Measurements from ENCODE around the gene LEF1.

Gene LEF1

DNA sequence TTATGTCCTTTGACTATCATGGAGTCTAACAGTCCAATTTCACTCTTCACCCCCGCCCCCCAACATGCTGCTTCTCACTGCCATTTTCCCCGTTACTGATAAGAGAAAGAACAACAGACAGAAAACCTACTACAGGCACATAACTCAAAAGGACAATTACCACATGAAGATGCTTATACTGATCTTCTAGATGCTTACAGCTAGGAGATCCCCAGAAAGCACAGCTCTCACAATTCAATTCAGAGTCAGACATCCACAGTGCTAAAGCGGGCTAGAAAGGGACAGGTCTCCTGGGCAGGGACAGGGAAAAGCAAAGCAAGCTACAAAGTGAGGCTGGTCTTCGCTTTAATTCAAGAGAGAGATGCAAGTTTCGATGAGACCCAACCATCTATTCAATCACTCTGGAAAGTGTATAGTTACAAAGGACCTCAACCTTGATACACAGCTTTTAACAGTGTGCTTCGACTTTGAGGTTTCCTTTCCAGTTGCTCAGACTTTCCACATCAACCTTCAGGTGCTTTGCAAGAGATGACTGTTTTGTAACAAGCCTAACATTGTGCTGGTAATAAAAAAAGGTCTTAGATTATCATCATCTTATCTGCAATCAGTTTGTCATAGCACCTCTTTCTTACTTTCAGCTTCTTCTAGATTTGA, 60.9 kb downstream of the LEF1 start:
- no peak for DNase-seq

DNA sequence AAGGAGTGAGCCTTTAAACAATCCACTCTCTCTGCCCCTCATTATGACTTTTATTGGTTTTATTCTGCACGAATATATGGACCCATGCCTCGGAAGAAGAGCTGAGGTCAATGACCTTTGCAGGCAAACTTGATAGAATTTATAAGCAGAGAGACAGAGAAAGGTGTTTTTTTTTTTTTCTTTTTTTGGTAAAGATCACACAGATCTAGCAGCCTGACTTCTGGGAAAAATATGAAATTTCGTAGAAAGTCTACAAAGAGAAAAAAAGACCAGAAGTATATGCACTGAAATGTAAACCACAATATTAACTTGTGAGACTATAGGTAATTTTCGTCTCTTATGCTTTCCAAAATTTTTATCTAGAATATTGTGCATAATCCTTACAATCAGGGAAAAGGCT, 61.6 kb downstream of the LEF1 start:
- DNase-seq = no peak

DNA sequence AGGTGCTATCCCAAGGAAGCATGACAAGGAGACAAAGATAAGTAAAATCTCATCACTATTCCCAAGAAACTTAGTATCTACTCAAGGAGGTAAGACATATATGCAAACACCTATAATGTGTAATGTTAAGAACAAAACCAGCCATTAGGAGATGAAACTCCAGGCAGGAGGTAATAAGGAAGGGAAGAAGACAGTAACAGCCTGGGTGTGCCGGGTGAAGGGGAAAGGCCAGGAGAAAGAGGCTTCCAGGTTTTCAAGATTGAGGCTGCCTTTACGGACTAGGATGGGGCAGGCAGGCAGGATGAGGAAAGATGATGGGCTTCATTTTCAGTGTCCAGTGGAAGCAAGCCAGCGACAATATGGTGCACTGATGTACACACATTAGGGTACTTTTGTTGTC, 62.5 kb downstream of the LEF1 start:
- no peak for DNase-seq

DNA sequence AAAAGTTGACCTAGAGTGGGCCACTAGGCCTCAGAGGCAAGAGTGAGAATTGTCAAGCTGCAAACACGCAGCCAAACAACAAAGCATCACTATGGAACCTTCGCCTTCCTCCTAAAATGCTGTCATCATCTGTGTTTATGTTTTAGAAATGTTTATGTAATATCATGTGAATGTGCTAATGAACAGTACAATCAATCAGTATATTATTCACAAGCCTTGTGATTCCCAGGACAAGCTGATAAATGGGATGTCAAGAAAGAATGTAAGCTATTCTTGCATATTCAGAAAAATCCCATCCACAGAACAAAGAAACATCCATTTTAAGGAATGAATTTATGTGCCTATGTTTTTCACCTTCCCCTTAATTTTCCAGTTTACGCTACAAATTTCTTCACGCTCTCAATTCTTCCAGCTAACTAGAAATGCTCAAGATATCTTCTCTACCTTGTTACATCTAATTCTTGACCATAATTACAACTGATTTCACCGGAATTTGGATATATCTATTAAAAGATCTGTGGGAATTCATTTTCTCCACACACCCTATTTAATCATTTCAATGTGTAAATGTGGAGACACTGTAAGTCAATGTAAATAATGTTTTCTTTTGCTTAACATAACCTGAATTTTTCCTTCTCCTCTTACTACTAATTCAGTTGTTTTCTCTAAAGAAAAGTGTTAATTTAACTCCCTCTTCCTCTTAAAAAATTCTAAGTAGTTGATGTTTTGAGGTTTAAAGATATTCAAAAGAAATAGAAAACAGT, 65.5 kb downstream of the LEF1 start:
- DNase-seq = no peak

DNA sequence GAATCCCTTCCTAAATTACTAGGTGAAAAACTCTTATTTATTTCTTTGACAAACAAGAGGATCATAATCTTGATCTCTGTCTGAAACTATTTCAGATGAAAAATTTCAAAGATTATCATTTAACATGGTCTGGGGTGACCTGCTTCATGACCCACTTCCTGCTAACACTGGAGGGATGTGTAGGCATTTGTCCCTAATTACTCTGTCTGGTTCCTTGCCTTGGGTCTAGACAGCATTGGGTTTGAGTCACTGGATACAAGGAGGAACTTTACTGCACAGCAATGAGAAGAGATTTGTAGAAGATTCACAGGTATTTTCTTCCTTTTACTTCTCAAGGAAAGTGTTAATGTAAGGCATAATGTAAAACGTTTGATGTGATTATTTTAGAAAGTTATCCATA, 67.9 kb downstream of the LEF1 start:
- no peak for DNase-seq

DNA sequence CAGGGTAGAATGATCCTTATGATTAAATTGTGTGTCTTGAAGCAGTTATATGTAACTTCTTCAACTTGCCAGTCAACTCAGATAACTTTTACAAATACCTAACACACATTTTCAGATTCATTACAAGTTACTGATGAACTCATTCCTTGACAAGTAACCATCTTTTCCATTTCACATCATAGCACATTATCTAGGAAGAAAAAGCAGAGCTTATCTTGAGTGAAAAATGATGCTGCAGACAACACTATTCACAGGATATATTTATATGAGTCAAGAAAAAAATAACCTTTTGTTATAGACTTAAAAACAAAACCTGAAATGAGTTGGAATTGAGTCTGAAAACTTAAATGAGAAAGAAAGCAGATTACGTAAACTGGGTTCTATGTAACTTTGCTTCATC, 68.9 kb downstream of the LEF1 start:
- DNase-seq = no peak

DNA sequence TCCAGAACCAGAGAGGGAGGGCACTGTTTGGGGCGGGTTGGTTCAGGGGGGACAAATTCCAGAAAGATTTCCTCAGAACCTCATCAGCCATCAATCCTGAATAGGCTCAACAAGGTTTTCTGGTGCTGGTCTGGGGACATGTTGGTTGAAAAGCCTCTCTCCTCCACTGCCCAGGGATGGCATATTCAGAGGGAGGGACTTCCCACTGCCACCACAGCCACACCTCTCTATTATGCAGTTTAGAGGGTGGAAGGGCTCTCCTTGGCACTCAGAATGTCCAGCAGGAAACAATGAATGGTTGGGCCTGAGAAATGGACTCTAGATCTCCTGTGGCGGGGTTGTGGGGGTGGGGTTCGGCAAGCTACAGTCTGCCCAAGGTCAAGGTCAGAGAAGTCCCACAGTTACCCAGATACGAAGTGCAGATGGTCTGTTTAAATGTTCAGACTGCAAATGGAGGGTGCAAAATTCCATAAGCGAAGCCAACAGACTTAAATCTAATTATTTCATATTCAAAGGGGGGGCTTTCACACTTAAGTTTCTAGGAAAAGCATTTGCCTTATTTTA, 70.7 kb downstream of the LEF1 start:
- no peak for DNase-seq

DNA sequence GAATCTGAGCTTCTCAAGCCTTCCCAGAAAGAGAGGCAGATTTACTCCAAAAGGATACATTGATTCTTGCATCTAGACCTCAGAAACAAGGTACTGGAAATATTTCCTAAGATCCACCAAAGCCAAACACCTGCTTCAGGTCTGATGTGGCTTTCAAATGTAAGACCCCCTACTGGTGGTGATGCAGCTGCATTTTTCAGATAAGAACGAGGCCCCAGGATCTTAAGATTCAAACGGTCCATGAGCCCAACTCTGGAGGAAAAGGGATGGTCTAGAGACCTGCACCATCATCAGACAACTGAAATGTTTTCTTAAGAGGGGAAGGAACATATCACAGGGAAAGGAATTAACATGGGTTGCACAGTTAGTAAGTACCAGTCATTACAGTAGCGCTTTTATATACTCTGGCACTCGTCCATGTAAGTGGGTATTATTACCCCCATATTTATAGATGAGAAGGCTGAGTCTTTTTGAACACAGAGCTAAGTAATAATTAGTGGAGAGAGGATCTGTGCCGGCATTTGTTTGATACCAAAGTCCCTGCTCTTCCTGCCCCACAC, 73.7 kb downstream of the LEF1 start:
- DNase-seq = no peak

DNA sequence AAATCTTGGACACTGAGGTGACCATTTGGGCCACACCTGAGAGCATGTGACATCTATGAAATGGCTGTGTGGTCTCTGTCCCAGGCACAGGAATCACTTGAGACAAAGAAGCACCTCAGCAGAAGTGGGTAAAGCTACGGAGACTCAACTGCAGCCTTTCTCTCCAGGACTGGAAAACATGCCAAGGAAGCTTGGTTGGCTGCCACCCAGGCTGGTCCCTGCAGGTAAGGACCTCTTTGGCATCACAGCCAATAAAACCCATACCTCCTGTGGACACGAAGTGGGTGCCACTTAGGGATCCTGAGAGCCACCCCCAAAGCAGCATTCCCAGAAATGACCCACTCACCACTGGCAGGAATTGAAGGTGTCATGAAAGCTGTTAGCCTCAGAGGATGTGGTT, 74.6 kb downstream of the LEF1 start:
- no peak for DNase-seq

DNA sequence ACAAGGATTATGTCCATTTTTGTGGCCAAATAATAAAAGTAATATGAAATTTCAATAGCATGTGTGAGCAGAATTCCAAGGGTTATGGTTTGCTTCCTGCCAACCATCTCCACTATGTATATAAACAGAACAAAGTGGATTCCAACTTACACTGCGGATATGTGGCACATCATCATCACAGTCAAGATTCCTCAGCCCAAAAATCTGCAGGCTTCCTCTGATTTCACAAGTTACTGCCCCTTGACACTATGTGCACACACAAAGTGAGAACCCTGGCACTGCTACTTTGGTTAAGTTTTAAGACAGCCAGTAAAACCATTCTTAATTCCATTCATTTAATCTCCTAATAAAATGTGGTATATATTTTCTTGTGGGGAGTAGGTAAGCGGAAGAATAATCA, 76.4 kb downstream of the LEF1 start:
- DNase-seq = no peak

DNA sequence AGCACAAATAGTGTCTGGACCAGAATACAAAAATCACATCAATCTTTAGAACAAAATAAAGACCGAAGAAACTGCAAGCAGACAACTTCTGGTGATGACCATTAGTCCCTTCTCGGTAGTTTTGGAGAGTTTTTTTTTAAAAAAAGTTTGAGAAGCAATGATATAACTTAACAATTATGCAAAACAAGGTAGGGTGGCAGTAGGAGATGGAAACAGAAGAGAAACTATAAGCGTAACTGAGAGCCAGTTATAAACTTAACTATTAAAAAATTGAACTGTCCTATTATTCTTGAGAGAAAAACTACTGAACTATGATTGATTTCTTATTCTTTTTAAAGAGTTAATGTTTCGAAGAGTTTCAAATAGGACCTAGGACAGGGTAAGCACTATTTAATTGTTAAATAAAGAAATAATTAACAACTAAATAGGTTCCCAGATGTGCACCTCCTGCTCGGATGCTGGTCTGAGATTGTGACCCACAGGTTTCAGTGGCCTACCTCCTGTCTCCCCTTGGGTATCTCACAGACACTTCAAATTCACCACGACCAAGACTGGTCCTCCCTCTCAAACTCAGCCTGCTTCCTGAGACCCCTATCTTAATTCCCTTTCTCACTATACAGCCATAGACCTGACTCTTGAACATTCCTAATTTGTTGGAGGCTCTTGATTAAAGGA, 81.3 kb downstream of the LEF1 start:
- DNase-seq = no peak

DNA sequence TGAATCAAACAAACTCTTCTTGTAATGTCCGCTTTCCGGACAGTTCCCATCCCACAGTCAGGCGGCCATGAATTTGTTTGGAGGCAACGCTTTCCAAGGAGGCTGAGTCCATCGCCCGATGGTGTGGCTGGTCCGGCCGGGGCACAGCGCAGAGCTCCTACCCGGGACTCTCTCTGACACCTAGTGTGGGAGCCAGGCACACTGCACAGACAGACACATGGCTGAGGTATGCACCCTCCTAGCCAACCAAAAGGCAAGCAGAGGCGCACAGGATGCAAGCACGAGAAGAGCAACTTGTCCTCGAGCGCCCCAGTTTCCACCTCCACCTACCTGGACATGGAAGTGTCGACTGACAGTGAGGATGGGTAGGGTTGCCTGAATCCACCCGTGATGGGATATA, 87.5 kb downstream of the LEF1 start:
- no peak for DNase-seq

DNA sequence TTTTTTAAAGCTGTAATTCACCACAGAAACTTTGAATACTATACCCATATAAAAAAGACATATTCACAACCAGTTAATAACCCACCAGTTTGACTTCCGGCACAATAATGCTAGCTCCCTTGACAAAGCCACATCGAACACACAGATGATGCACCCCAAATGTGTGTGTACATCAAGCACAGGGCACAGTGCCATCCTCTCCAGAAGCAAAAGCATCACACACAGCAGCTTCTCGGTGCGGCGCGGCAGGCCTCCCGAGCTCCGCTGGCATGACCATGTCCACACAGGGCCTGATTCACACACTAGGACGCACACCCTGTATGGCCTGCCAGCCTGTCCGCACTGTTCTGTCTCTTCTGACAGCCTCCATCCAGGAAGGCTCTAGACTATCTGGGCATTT, 88.0 kb downstream of the LEF1 start:
- no peak for DNase-seq

DNA sequence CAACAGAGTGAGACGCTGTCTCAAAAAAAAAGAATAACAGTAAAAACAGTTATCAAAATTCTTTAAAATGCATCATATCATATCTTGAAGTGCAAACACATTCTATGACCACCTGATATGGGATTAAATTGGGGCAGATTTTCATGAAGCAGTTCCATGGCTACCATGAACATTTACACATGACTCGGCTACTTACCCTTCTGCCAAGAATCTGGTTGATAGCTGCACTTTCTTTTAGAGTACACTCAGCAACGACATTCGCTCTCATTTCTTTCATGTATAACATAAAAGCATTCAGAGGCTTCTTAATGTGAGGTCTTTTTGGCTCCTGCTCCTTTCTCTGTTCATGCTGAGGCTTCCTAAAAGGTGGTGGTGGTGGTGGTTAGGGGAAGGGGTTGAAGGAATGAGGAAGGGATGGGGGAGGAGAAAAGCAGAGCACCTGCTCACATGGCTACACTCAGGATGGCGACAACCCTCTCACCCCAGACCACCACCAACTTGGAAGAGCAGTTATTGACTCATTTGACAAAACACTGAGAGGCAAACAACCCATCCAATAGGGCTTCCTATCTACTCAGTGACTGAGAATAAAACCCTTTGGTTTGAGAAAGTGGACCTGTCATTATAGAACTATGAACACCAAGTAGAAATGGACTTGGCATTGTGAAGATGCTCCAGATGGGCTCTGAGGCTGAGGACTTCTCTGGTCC, 90.6 kb downstream of the LEF1 start:
- no peak for DNase-seq

DNA sequence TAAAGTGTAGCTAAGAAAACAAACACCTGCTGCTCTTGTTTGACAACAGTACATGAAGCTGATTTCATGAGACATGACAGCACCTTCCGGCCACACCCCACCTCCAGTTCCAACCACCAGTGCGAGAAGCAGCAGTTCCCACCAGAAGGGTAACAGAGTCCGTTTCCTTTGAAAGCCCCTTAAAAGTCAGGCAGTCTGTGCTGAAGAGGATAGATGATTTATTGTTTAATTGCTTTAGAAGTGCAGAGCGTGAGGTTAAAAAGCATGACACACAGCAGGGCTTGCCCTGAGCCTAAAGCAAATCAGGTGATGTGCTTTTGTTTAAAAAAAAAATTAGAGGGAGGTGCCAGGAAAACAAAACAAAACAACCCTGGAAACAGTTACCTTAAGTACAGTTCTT, 96.4 kb downstream of the LEF1 start:
- DNase-seq = no peak

DNA sequence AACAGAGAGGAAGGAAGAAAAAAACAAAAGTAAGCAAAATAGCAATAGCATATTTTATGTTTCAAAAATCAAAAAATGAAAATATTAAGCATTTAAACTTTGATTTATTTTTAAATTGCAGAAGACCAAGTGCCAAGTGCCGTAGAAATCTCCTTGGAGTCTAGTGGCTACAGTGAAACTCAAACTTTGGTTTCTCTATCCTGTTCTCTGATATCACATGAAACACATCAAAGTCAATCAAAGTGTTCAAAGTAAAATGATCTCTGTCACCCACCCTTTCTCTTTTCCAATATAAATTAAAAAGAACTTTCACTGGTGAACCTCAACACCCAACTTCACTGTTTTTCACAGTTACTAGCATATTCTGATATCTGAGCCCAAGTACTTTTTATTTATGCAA, 98.0 kb downstream of the LEF1 start:
- no peak for DNase-seq

DNA sequence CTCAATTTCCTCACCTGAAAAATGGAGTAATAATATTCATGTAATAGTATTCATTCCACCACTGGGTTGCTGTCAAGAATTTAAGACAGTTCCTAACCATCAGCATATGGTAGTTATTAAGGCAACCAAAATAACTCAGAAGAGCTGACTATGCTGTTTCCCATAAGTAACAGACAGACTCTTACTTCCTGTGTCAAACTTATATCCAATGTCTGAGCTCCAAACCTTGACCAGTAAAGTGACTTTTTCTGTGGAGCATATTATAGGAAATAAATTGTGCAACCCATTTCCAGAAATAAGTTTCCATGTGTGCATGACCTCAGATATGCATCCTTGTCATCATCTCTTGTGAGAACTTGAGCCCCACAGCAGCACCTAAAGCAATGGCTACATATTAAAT, 100.3 kb downstream of the LEF1 start:
- DNase-seq = no peak

DNA sequence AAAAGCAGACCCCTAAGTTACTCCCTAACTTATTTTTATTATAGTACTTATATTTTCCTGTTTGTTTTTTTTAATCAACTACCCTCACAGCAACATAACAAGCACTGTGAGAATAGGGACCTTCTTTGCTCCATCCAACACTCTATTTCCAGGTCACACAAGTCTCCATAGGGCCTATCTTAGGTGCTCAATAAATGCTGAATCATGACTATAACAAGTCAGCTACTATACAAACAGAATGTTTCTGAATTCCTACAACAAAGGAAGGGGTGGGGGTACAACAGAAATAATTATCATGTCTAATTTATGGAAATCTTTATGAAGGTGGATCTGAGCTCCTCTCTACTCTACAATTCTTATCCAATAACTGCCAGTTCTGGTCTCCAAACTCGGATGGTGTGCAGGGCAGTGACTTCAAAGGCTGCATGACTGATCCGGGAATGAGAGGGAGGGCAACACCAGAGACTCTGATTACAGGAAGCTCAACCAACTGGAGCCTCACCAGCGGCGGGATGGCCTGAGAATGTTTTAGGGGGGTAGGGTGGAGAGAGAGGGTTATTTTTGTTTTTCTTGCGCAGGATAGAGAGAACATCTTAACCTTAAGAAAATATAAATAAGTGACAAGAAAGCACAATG, 107.9 kb downstream of the LEF1 start:
- no peak for DNase-seq

DNA sequence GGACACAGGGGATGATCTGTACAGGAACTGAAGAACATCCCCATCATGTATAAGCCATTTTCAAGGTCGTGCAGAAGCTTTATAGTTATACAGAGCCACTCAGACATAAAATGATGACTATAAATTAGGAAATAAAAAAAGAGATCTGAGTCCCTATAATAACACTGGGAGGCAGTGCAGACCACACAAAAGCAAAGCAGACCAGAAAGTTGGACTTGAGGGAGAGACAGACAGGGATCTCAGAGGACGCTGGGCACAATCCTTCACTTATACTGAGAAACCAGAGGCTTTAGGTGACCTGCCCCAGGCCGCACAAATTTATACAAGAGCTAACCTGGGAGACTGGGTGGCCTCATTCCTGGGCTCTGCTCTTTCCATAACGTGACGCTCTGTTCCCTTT, 108.6 kb downstream of the LEF1 start:
- no peak for DNase-seq

DNA sequence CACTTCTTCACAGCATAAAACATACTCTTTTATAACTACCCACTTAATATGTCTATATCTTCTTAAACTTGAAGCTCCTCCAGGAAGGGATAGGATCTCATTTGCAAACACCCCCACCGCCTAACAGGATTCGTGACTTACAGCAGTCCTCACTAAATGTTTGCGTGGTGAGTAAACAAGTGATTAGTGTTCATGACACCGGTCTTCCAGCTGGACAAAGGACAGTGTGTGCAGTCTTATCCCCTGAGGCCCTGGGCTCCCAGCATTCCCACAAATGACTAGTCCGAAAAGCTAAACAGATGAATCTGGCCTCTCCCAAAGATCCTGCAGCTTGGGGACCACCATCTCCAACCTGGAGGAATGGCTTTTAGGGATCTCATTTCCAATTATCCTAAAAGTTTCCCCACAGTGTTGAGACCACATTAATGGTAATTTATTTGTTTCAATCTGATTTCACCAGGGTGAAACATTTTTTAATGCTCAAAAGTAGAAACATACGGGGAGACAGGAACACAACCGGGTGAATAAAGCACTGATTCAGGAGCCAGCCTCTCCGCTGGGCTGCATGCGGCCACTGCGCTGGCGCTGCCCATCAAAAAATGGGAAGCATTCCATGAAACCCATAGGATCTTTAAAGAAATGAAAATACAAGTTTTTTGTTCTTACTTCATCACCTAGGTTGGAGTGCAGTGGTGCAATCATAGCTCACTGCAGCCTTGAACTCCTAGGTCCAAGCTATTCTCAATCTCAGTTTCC, 109.9 kb downstream of the LEF1 start:
- no peak for DNase-seq

DNA sequence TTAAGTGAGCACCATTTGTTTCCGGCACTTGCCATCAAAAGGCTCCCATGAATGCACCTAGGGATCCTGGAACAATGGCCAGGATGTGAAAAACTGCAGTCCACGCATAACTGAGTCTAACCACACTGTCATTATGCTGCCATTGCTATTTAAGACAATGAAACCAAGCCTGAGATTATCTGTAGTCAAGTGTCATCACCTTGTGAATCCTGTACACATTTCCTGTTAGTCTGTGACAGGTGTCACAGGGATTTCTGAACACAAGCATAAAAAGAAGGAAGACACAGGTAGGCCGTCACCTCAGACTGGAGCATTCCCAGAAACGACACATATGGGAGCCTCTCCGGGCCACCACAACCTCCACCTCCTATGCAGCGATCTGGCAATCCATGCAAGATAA, 112.3 kb downstream of the LEF1 start:
- no peak for DNase-seq

DNA sequence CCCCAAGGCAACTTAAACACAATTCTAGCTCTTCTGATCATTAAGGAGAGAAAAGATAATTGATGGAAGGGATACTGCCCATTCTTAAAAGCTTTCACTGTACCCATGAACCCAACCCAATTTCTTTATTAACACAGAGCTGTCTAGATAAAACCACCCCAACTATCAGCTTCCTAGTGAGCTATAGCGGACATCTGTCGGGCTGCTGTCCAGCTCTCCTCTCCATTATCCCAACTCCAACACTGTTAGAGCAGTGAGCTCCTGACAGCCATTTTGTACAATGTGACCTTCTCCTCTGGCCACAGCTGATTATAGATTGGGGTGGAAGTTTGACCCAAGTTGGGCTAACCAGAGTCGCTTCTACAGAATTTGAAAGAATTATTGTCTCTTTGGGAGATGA, 112.9 kb downstream of the LEF1 start:
- DNase-seq = no peak
